ENCODE measurements around the gene SMARCD1.

DNA sequence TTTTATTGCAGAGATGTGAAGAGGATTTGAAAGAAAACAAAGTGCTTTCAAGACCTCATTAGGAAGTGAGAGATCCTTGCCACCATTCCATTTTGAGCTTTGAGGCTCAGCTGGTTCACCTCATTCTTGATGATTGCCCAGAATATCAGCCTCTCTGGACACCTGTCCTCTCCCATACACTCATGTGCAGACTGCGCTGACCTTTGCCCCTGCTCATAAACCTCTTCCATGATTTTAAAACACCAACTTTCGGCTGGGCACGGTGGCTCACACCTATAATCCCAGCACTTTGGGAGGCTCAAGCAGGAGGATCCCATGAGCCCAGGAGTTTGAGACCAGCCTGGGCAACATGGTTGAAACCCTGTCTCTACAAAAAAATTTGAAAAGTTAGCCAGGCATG, 35.8 kb downstream of the SMARCD1 start:
- TF ChIP-seq POLR2A (IDR thresholded peaks at IDR 0.05) = no peak
- TF ChIP-seq, protein P1, sequence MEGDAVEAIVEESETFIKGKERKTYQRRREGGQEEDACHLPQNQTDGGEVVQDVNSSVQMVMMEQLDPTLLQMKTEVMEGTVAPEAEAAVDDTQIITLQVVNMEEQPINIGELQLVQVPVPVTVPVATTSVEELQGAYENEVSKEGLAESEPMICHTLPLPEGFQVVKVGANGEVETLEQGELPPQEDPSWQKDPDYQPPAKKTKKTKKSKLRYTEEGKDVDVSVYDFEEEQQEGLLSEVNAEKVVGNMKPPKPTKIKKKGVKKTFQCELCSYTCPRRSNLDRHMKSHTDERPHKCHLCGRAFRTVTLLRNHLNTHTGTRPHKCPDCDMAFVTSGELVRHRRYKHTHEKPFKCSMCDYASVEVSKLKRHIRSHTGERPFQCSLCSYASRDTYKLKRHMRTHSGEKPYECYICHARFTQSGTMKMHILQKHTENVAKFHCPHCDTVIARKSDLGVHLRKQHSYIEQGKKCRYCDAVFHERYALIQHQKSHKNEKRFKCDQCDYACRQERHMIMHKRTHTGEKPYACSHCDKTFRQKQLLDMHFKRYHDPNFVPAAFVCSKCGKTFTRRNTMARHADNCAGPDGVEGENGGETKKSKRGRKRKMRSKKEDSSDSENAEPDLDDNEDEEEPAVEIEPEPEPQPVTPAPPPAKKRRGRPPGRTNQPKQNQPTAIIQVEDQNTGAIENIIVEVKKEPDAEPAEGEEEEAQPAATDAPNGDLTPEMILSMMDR (IDR thresholded peaks at IDR 0.05) = no peak
